ENCODE measurements around the gene ASB15. TPM values are rescaled to one million over a fixed set of nuclear protein-coding genes. Genes with fewer than 3 reads are reported as not detected.

ASB15 gene
- polyA plus RNA-seq, 2 of the 4 experiments (the other 2 are of a cell fraction) = not detected

GRCh38 chr7:123655614-123656013 lies 54.0 kb downstream of the ASB15 start, which contains the start of gene LMOD2:
Gene LMOD2, plus strand, starts transcription at chr7:123655866. Its CDS starts 98 bp downstream, at chr7:123655964.
- FAIRE-seq (no peak), ATAC-seq (no peak), DNase-seq (ENCODE audit: low read depth in 1 of 2, low spot score in 1 of 2) (no peak)
- no peak for TF ChIP-seq CBX2 (IDR thresholded peaks at IDR 0.05; ENCODE audit: borderline replicate concordance, low read depth)
- no peak for TF ChIP-seq RNF2 (IDR thresholded peaks at IDR 0.05; ENCODE audit: borderline replicate concordance, low read depth)
- no peak for TF ChIP-seq NPAS2 (CRISPR knock-in tag; IDR thresholded peaks at IDR 0.05; ENCODE audit: borderline replicate concordance)
- no peak for TF ChIP-seq ESRRA (IDR thresholded peaks at IDR 0.05; ENCODE audit: borderline replicate concordance, low read length)
- TF ChIP-seq ZSCAN20 (CRISPR knock-in tag; IDR thresholded peaks at IDR 0.05) = no peak
- TF ChIP-seq RAD21 (conservative IDR thresholded peaks at IDR 0.05 in 1 of 2, IDR thresholded peaks at IDR 0.05 in 1 of 2) = no peak
- no peak for TF ChIP-seq POLR2A (IDR thresholded peaks at IDR 0.05; ENCODE audit: low read length)
- no peak for TF ChIP-seq FOSB (CRISPR knock-in tag; IDR thresholded peaks at IDR 0.05)
- H3K4me1 ChIP-seq = no peaks in the 10 kb centered on the region
- no peaks in the 10 kb centered on the region for H3K9me3 ChIP-seq
- CTCF ChIA-PET = interaction anchor here (0.9 kb wide), 1 partner anchor 20 kb away, joined by 5 read pairs; no protein-coding TSS in a partner anchor
- no peak within 1 kb of the TSS for H3K4me2 ChIP-seq
- WGBS (ENCODE audit: missing lambda C conversion rate) = 38% methylated on average over 6 of the region's 6 CpGs
- H3K4me3 ChIP-seq = no peak within 1 kb of the TSS
- no peak within 1 kb of the TSS for H3K27ac ChIP-seq
- POLR2A ChIA-PET = no interaction called here

GRCh38 chr7:123656544-123657303 lies 55.1 kb downstream of the ASB15 start:
- POLR2A ChIA-PET = no interaction called here
- TF ChIP-seq PBX3 (IDR thresholded peaks at IDR 0.05) (no peak), PHF8 (IDR thresholded peaks at IDR 0.05; ENCODE audit: borderline replicate concordance, low read depth) (no peak)
- Histone ChIP-seq H3K4me3 (no peak overlapping the region), H3K4me1 (no peaks in the 10 kb centered on the region), H3K9me3 (no peaks in the 10 kb centered on the region), H3K27ac (no peak overlapping the region), H3K4me2 (no peak overlapping the region)
- DNase-seq (ENCODE audit: low read depth in 1 of 2, low spot score in 1 of 2) (no peak), FAIRE-seq (no peak), ATAC-seq (no peak)
- CTCF ChIA-PET = interaction anchor here (0.9 to 1.0 kb wide), 4 partner anchors 10 to 208 kb away, joined by 3 to 5 read pairs (median 4); no protein-coding TSS in a partner anchor
- WGBS (ENCODE audit: missing lambda C conversion rate) = 64% methylated on average over 6 of the region's 6 CpGs

GRCh38 chr7:123657304-123657685 lies 55.7 kb downstream of the ASB15 start:
- no peak for FAIRE-seq

More at GRCh38 chr7:123657304-123657685, 55.7 kb downstream of the ASB15 start:
- ChIA-PET CTCF (interaction anchor here (0.6 to 1.0 kb wide), 3 partner anchors 9 to 116 kb away, joined by 3 read pairs; no protein-coding TSS in a partner anchor), POLR2A (no interaction called here)
- Histone ChIP-seq H3K4me3 (no peak overlapping the region), H3K4me2 (no peak overlapping the region), H3K9me3 (no peaks in the 10 kb centered on the region), H3K4me1 (no peaks in the 10 kb centered on the region), H3K27ac (no peak overlapping the region)
- WGBS (ENCODE audit: missing lambda C conversion rate) = 24% methylated on average over 1 of the region's 1 CpG
- ATAC-seq (no peak), DNase-seq (ENCODE audit: low read depth in 1 of 2, low spot score in 1 of 2) (no peak)
- TF ChIP-seq CHD2 (IDR thresholded peaks at IDR 0.05; ENCODE audit: low read length, partially characterized antibody) = no peak
- TF ChIP-seq RCOR1 (IDR thresholded peaks at IDR 0.05; ENCODE audit: low read depth, low read length) = no peak
- no peak for TF ChIP-seq JUNB (IDR thresholded peaks at IDR 0.05)
- no peak for TF ChIP-seq RARB (CRISPR knock-in tag; IDR thresholded peaks at IDR 0.05)
- no peak for TF ChIP-seq HEYL (CRISPR knock-in tag; IDR thresholded peaks at IDR 0.05)
- no peak for TF ChIP-seq HOXB5 (CRISPR knock-in tag; IDR thresholded peaks at IDR 0.05)
- TF ChIP-seq ESRRA (IDR thresholded peaks at IDR 0.05; ENCODE audit: borderline replicate concordance, low read length) = no peak
- TF ChIP-seq HMGXB4 (CRISPR knock-in tag; IDR thresholded peaks at IDR 0.05; ENCODE audit: borderline replicate concordance) = no peak
- TF ChIP-seq NPAS2 (CRISPR knock-in tag; IDR thresholded peaks at IDR 0.05; ENCODE audit: borderline replicate concordance) = no peak
- TF ChIP-seq FOXS1 (CRISPR knock-in tag; IDR thresholded peaks at IDR 0.05) = no peak
- no peak for TF ChIP-seq HOXB13 (CRISPR knock-in tag; IDR thresholded peaks at IDR 0.05; ENCODE audit: low read depth)
- no peak for TF ChIP-seq RNF2 (IDR thresholded peaks at IDR 0.05; ENCODE audit: borderline replicate concordance, low read depth)

Data from A549 (cell line).